Mesenchymal stem cell (in vitro differentiated cells and primary cell): ENCODE measurements around the gene HAUS3.

Experiments
- DNase-seq: peaks from one replicate; pipeline ENCODE4 v3.0.0-alpha.2; 2013
- H2AFZ ChIP-seq: one replicate; pipeline ENCODE4 v1.6.1; 2013; ENCODE audit warnings: low read depth, mild to moderate bottlenecking, control low read depth, inconsistent platforms, low read length, moderate library complexity
- H2AK5ac ChIP-seq: 2 replicates; pipeline ENCODE4 v1.6.1; 2013; ENCODE audit warnings: low read length, moderate library complexity, mild to moderate bottlenecking, inconsistent platforms; ENCODE audit not compliant: severe bottlenecking
- H2BK120ac ChIP-seq: one replicate; pipeline ENCODE4 v1.6.1; 2013; ENCODE audit warnings: low read depth, mild to moderate bottlenecking, inconsistent platforms, low read length, moderate library complexity
- H2BK12ac ChIP-seq, 2 experiments: one replicate each; pipeline ENCODE4 v1.6.1; 2013; ENCODE audit warnings: inconsistent platforms in 2 of 2, low read length in 2 of 2, mild to moderate bottlenecking in 2 of 2, moderate library complexity in 2 of 2, control low read depth in 1 of 2
- H2BK15ac ChIP-seq: one replicate; pipeline ENCODE4 v1.6.1; 2013; ENCODE audit warnings: mild to moderate bottlenecking, low read depth, inconsistent platforms; ENCODE audit not compliant: poor library complexity, severe bottlenecking
- H2BK5ac ChIP-seq: 2 replicates; pipeline ENCODE4 v1.6.1; 2013; ENCODE audit warnings: low read depth, mild to moderate bottlenecking, low read length, control low read depth, inconsistent platforms; ENCODE audit not compliant: poor library complexity, severe bottlenecking
- H3K14ac ChIP-seq, 2 experiments: one replicate each; pipeline ENCODE4 v1.6.1; 2013; ENCODE audit warnings: inconsistent platforms in 2 of 2, low read length in 2 of 2, control low read depth in 1 of 2, mild to moderate bottlenecking in 1 of 2, moderate library complexity in 1 of 2
- H3K18ac ChIP-seq, 2 experiments: one replicate each; pipeline ENCODE4 v1.6.1; 2013; ENCODE audit warnings: inconsistent platforms in 2 of 2, low read length in 2 of 2, control low read depth in 1 of 2, low read depth in 1 of 2, mild to moderate bottlenecking in 1 of 2
- H3K23ac ChIP-seq, 2 experiments: one replicate each; pipeline ENCODE4 v1.6.1; 2013; ENCODE audit warnings: inconsistent platforms in 2 of 2, low read length in 2 of 2, mild to moderate bottlenecking in 2 of 2, moderate library complexity in 2 of 2, control low read depth in 1 of 2
- H3K27ac ChIP-seq: 2 replicates; pipeline ENCODE4 v1.5.1; 2013; ENCODE audit warnings: mild to moderate bottlenecking, moderate library complexity, low read length, control low read depth, inconsistent platforms; ENCODE audit not compliant: poor library complexity, severe bottlenecking
- H3K27me3 ChIP-seq, 2 experiments: 2 replicates each; pipeline versions ENCODE4 v1.6.1 to v1.7.0; 2013; ENCODE audit warnings: low read length in 2 of 2, mild to moderate bottlenecking in 2 of 2, moderate library complexity in 2 of 2, control low read depth in 1 of 2, inconsistent platforms in 1 of 2; ENCODE audit not compliant: control insufficient read depth in 1 of 2, insufficient read depth in 1 of 2
- H3K36me3 ChIP-seq, 2 experiments: 2 replicates each; pipeline versions ENCODE4 v1.6.1 to v1.7.0; 2013; ENCODE audit warnings: low read length in 2 of 2, control low read depth in 1 of 2, inconsistent platforms in 1 of 2, low read depth in 1 of 2, mild to moderate bottlenecking in 1 of 2; ENCODE audit not compliant: insufficient read depth in 2 of 2, control insufficient read depth in 1 of 2
- H3K4ac ChIP-seq, 2 experiments: one replicate each; pipeline ENCODE4 v1.6.1; 2013; ENCODE audit warnings: inconsistent platforms in 2 of 2, low read length in 2 of 2, mild to moderate bottlenecking in 2 of 2, moderate library complexity in 2 of 2, control low read depth in 1 of 2, low read depth in 1 of 2
- H3K4me1 ChIP-seq: 2 replicates; pipeline ENCODE4 v1.6.1; 2013; ENCODE audit warnings: low read depth, low read length, control low read depth; ENCODE audit not compliant: control insufficient read depth, insufficient read depth
- H3K4me2 ChIP-seq: 2 replicates; pipeline ENCODE4 v1.6.1; 2013; ENCODE audit warnings: low read length, mild to moderate bottlenecking, inconsistent platforms; ENCODE audit not compliant: poor library complexity, severe bottlenecking
- H3K4me3 ChIP-seq, 2 experiments: 2 replicates each; pipeline versions ENCODE4 v1.5.1 to v1.7.0; 2013; ENCODE audit warnings: low read length in 2 of 2, mild to moderate bottlenecking in 2 of 2, control low read depth in 1 of 2, low read depth in 1 of 2; ENCODE audit not compliant: insufficient read depth in 1 of 2
- H3K79me1 ChIP-seq: replicated peaks from 2 replicates; pipeline ENCODE4 v1.6.1; 2013; ENCODE audit warnings: mild to moderate bottlenecking, control low read depth, low read length, inconsistent platforms; ENCODE audit not compliant: poor library complexity, severe bottlenecking
- H3K9ac ChIP-seq: 2 replicates; pipeline ENCODE4 v1.7.0; 2013; ENCODE audit warnings: mild to moderate bottlenecking, low read length, moderate library complexity
- H3K9me3 ChIP-seq: 2 replicates; pipeline ENCODE4 v1.7.0; 2013; ENCODE audit warnings: mild to moderate bottlenecking, low read length; ENCODE audit not compliant: control insufficient read depth
- H4K8ac ChIP-seq: one replicate; pipeline ENCODE4 v1.6.1; 2013; ENCODE audit warnings: inconsistent platforms, mild to moderate bottlenecking, low read length, moderate library complexity
- H4K91ac ChIP-seq: one replicate; pipeline ENCODE4 v1.6.1; 2013; ENCODE audit warnings: mild to moderate bottlenecking, low read length, inconsistent platforms
- WGBS: methylation state at CpG from one replicate; pipeline ENCODE4 v1.1.7; 2013; ENCODE audit warnings: mixed read lengths; 5-methylcytosine and 5-hydroxymethylcytosine counted together

The HAUS3 gene

DNA sequence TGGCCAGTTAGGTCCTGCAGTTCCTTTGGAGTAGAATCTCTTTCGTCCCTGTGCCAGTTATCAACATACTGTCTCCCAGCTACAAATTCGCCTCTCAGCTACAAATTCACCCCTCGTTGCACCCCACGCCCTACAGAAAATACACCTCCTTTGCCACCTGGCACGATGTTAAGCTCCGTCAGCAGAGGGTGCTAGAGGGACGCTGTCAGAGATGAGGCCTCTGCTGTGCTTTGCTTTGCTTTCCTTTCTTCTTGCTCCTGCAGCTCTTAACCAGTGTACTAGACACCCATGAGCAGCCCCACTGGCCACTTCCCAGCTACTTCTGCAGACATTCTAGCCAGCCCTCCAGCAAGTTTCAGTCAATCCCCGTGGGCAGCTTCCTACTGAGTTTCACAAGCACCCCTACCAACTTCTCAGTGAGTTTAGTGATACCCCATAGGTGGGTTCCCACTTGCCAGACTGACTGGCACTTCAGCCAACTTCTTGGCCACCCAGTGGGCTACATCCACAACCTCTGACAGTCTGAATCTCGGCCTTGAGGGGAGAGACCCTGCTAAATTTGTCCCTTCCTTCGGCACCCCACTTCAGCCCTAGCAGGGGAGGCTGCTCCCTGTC is 21.8 kb downstream of the HAUS3 start:
- H3K4me3 ChIP-seq, result no peak overlapping the region
- H3K79me1 ChIP-seq, result no peaks in the 10 kb centered on the region
- H4K8ac ChIP-seq, result no peak overlapping the region
- H3K9me3 ChIP-seq, result no peaks in the 10 kb centered on the region
- 19% methylated on average over 10 of the region's 10 CpGs for WGBS
- H3K27ac ChIP-seq, result no peak overlapping the region
- no peak overlapping the region for H3K18ac ChIP-seq
- H3K23ac ChIP-seq, result no peak overlapping the region
- no peak overlapping the region for H2BK5ac ChIP-seq
- no peak overlapping the region for H3K4me2 ChIP-seq
- H4K91ac ChIP-seq, result no peak overlapping the region
- peaks cover 2 to 12% of the 10 kb centered on the region in 2 experiments for H3K36me3 ChIP-seq
- no peak overlapping the region for H3K9ac ChIP-seq
- no peak overlapping the region for H2BK12ac ChIP-seq
- DNase-seq, result peak; percentile 76
- H3K4ac ChIP-seq, result no peak overlapping the region
- H2AFZ ChIP-seq, result no peak overlapping the region
- H2BK120ac ChIP-seq, result no peak overlapping the region
- no peak overlapping the region for H2AK5ac ChIP-seq
- H2BK15ac ChIP-seq, result no peak overlapping the region
- H3K4me1 ChIP-seq, result peaks cover 6% of the 10 kb centered on the region
- H3K27me3 ChIP-seq, result no peaks in the 10 kb centered on the region
- no peak overlapping the region for H3K14ac ChIP-seq

DNA sequence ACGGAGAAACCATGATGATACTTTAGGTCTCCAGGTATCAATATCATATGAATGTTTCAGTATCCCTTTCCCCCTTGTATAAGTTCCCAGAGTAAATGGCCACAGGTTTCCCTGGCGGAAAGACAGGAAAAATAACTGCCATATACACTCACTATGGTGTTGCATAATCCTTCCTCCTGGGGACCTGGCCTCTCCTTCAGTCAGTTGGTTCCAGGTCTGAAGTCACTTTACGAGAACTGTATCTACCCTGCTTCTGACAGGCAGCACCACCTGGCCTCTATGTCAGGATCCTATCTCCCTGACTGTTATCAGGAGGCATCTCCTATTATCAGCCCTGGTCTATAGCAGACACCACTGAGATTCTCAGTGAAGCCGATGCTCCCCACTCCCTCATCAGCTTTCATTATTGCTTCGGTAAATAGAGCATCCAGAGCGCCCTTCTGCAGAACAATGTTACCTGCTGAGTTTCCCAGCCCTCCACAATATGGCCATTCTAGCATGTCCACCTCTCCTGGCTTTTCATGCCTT is 22.6 kb downstream of the HAUS3 start:
- Histone ChIP-seq H3K27me3 (no peaks in the 10 kb centered on the region), H3K9me3 (no peaks in the 10 kb centered on the region), H2AFZ (no peak overlapping the region), H2BK15ac (no peak overlapping the region), H3K4ac (no peak overlapping the region), H3K18ac (no peak overlapping the region), H2BK12ac (no peak overlapping the region), H3K4me3 (no peak overlapping the region), H2BK5ac (no peak overlapping the region), H3K79me1 (no peaks in the 10 kb centered on the region), H3K27ac (no peak overlapping the region), H3K36me3 (peaks cover 2 to 12% of the 10 kb centered on the region in 2 experiments), H3K4me1 (peaks cover 6% of the 10 kb centered on the region), H4K8ac (no peak overlapping the region), H3K9ac (no peak overlapping the region), H3K14ac (no peak overlapping the region), H3K4me2 (no peak overlapping the region), H4K91ac (no peak overlapping the region), H2AK5ac (no peak overlapping the region), H2BK120ac (no peak overlapping the region), H3K23ac (no peak overlapping the region)
- DNase-seq, result no peak
- WGBS, result 96% methylated on average over 6 of the region's 6 CpGs

DNA sequence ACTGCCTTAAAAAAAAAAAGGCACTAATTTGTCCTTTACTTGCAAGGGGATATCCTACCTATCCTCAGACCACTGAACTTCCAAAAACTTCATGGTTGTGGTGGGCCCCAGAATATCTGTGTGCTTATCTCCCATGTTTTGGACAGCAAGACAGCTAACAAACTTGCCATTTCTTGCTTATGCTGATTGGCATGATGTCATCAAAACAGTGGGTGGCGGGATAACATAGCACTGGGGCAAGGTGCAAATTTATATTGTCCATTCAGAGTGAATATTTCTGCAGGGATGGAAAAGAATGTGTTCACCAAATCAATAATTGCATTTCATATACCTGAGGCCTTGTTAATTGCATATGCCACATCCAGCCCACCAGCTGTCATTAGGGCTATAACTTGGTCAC is 23.5 kb downstream of the HAUS3 start:
- DNase-seq, result no peak
- Histone ChIP-seq H3K4me2 (no peak overlapping the region), H3K4me1 (peaks cover 6% of the 10 kb centered on the region), H4K8ac (no peak overlapping the region), H2BK12ac (no peak overlapping the region), H2BK5ac (no peak overlapping the region), H3K79me1 (no peaks in the 10 kb centered on the region), H3K9me3 (no peaks in the 10 kb centered on the region), H4K91ac (no peak overlapping the region), H2AK5ac (no peak overlapping the region), H3K14ac (no peak overlapping the region), H3K18ac (no peak overlapping the region), H2AFZ (no peak overlapping the region), H3K4ac (no peak overlapping the region), H3K9ac (no peak overlapping the region), H3K36me3 (peaks cover 2 to 9% of the 10 kb centered on the region in 2 experiments), H2BK120ac (no peak overlapping the region), H3K27ac (no peak overlapping the region), H2BK15ac (no peak overlapping the region), H3K4me3 (no peak overlapping the region), H3K27me3 (no peaks in the 10 kb centered on the region), H3K23ac (no peak overlapping the region)
- WGBS, result 83% methylated on average over 1 of the region's 1 CpG

DNA sequence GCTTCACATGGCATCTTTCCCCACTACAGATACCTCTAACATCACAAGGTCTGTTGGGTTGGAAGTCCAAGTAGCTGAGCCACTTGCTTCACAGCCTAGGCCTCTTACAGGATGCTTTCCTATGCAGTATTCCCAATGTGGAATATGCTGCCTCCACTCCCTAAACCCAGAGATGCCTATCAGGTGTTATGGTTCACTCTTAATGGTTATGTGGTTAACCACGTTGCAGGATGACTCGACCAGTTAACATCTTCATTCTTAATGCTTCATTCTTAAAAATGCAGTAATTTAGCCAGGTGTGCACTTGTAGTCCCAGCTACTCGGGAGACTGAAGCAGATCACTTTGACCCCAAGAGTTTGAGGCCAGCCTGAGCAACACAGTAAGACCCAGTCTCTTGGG is 24.2 kb downstream of the HAUS3 start:
- H2BK120ac ChIP-seq, result no peak overlapping the region
- no peak overlapping the region for H3K14ac ChIP-seq
- no peak overlapping the region for H3K4ac ChIP-seq
- H2AK5ac ChIP-seq, result no peak overlapping the region
- H3K23ac ChIP-seq, result no peak overlapping the region
- H2BK5ac ChIP-seq, result no peak overlapping the region
- H3K79me1 ChIP-seq, result no peaks in the 10 kb centered on the region
- peaks cover 6% of the 10 kb centered on the region for H3K4me1 ChIP-seq
- 51% methylated on average over 3 of the region's 3 CpGs for WGBS
- H2BK15ac ChIP-seq, result no peak overlapping the region
- no peak overlapping the region for H3K9ac ChIP-seq
- no peaks in the 10 kb centered on the region for H3K27me3 ChIP-seq
- H3K9me3 ChIP-seq, result no peaks in the 10 kb centered on the region
- H2AFZ ChIP-seq, result no peak overlapping the region
- H3K18ac ChIP-seq, result no peak overlapping the region
- H3K27ac ChIP-seq, result no peak overlapping the region
- no peak overlapping the region for H3K4me3 ChIP-seq
- peak; percentile 14 for DNase-seq
- H3K4me2 ChIP-seq, result no peak overlapping the region
- no peak overlapping the region for H2BK12ac ChIP-seq
- H4K8ac ChIP-seq, result no peak overlapping the region
- peaks cover 0 to 2% of the 10 kb centered on the region in 2 experiments for H3K36me3 ChIP-seq
- H4K91ac ChIP-seq, result no peak overlapping the region
